IPS DF 4.7 (cell line): ENCODE results near the gene PLA2G7.
"Not testable (repeated sequence)": the region's sequence is repeated elsewhere in the genome, so short reads cannot be mapped to it uniquely, and the experiment has no call there.

Source experiments
- DNase-seq: peaks from one replicate; pipeline ENCODE4 v3.0.0-alpha.2; 2013; ENCODE audit warnings: low spot score; ENCODE audit errors: extremely low read depth

Gene PLA2G7

GRCh38 chr6:46748940-46749503 lies 13.8 kb upstream of the PLA2G7 start:
- DNase-seq = no peak

GRCh38 chr6:46746696-46747095 lies 11.5 kb upstream of the PLA2G7 start, which contains the start of gene ANKRD66:
Gene ANKRD66 (plus strand): TSS chr6:46746933. CDS start chr6:46751949, 5,016 bp downstream.
- no peak for DNase-seq

GRCh38 chr6:46745973-46746372 lies 10.8 kb upstream of the PLA2G7 start:
- DNase-seq = no peak

GRCh38 chr6:46744159-46744725 lies 9.1 kb upstream of the PLA2G7 start:
- DNase-seq = not testable (repeated sequence)

- no peak for DNase-seq
Observed at GRCh38 chr6:46743425-46744158, 8.4 kb upstream of the PLA2G7 start.

- DNase-seq = no peak
Observed at GRCh38 chr6:46741910-46742309, 6.7 kb upstream of the PLA2G7 start.

GRCh38 chr6:46741482-46741881 lies 6.3 kb upstream of the PLA2G7 start:
- no peak for DNase-seq

GRCh38 chr6:46736906-46737305 lies 1.7 kb upstream of the PLA2G7 start:
- no peak for DNase-seq

GRCh38 chr6:46735720-46736031 lies 501 bp upstream of the PLA2G7 start:
- DNase-seq = no peak

- no peak for DNase-seq
Observed at GRCh38 chr6:46733341-46733801, 1.8 kb downstream of the PLA2G7 start.

GRCh38 chr6:46730921-46731461 lies 4.2 kb downstream of the PLA2G7 start:
- DNase-seq = no peak

GRCh38 chr6:46729787-46730326 lies 5.3 kb downstream of the PLA2G7 start:
- no peak for DNase-seq

GRCh38 chr6:46720401-46720800 lies 14.8 kb downstream of the PLA2G7 start:
- no peak for DNase-seq

GRCh38 chr6:46719099-46719498 lies 16.1 kb downstream of the PLA2G7 start:
- DNase-seq = no peak

- DNase-seq = no peak
Observed at GRCh38 chr6:46715141-46715540, 20.0 kb downstream of the PLA2G7 start.

GRCh38 chr6:46711491-46711890 lies 23.7 kb downstream of the PLA2G7 start:
- no peak for DNase-seq

- DNase-seq = no peak
Observed at GRCh38 chr6:46706464-46706863, 28.7 kb downstream of the PLA2G7 start.

GRCh38 chr6:46704562-46704961 lies 30.6 kb downstream of the PLA2G7 start:
- DNase-seq = no peak

GRCh38 chr6:46699970-46700369 lies 35.2 kb downstream of the PLA2G7 start:
- no peak for DNase-seq

GRCh38 chr6:46690911-46691451 lies 44.2 kb downstream of the PLA2G7 start:
- DNase-seq = no peak

GRCh38 chr6:46690141-46690755 lies 44.9 kb downstream of the PLA2G7 start:
- DNase-seq = no peak

- no peak for DNase-seq
Observed at GRCh38 chr6:46689657-46690056, 45.5 kb downstream of the PLA2G7 start.
